Suppressor macrophage treated with lipopolysaccharide for 4 hours (primary cell): ENCODE measurements around the gene BCL2.
"Not testable (repeated sequence)": the region's sequence is repeated elsewhere in the genome, so short reads cannot be mapped to it uniquely, and the experiment has no call there.

Experiments
- DNase-seq: peaks from one replicate; pipeline ENCODE4 v3.0.0-alpha.2; 2020

Gene BCL2

GRCh38 chr18:63197246-63197869 is 122.2 kb downstream of the BCL2 start:
- DNase-seq: peak; percentile 54

GRCh38 chr18:63195326-63196159 is 124.0 kb downstream of the BCL2 start:
- no peak for DNase-seq

GRCh38 chr18:63192885-63193349 is 126.7 kb downstream of the BCL2 start:
- peak; percentile 77 for DNase-seq

DNA sequence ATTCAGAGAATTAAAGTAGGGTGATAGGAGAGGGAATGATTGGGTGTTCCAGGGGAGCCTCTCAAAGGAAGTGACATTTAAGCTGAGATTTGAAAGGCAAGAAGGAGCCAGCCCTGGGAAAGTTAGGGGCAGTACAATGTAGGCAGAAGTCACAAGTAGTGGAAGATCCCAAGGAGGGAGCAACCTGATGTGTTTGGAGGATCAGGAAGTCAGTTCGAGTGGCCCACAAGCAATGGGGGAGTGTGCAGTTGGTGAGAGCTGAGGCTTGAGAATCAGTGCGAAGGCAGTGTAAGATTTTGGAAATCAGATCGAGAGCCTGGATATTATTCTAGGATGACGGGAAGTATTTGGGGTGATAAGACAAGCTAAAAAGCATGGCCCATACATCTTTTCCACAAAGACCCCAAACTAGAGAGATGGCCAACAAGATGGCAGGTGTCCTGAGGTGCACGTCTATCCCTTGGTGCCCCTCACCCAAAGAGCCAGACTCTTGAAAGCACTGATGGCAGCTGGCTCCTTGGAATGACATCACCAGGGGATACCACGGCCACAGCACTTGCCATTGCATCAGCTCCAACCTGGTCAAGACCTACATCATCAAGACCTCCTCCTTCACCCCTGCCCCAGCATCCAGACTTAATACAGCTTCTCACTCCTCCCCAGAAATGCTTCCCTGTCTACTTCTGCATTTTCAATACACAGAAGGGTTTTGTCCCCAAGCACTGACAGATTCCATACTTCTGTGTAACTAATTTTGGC is 127.3 kb downstream of the BCL2 start:
- peak; percentile 65 for DNase-seq

GRCh38 chr18:63191413-63191812 is 128.2 kb downstream of the BCL2 start:
- no peak for DNase-seq

GRCh38 chr18:63190838-63191237 is 128.7 kb downstream of the BCL2 start:
- not testable (repeated sequence) for DNase-seq

DNA sequence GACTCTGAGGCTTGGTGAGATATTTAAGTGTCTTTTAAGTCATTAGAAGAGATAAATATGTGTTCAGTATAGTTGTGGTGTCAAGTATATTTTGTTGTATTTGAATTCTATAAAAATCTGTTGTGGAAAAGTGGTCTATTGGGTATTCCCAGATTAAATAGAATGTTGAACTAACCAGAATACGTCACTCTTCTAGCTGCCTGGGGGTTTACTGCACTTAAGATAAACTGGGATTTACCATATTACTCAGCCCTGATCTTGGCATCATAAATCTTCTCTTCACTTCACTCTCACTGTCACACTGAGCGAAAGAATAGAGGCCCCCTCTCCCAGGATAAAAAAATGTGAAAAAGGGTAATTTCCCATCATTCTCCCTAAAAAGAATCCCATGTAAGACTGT is 129.8 kb downstream of the BCL2 start:
- DNase-seq: peak; percentile 26

DNA sequence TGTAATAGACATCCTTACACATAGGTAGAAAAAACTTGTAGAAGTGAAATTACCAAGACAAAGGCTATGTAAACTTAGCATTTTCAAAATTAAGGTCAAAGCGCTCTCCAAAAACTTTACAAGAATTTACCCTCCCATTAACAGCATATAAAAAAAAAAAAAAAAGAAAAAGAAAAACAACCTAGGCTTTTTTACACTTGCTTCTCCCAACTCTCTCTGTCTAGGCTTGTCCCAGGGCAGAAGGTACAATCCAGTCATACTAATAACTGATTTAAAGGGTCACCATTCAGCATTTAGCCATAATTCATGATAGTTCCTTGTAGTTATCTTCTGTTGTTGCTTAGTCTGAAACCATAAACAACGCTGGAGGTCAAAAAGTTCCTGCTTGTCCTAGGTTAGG is 130.5 kb downstream of the BCL2 start:
- DNase-seq: no peak

- no peak for DNase-seq
Observed at GRCh38 chr18:63187791-63188460, 131.6 kb downstream of the BCL2 start.

DNA sequence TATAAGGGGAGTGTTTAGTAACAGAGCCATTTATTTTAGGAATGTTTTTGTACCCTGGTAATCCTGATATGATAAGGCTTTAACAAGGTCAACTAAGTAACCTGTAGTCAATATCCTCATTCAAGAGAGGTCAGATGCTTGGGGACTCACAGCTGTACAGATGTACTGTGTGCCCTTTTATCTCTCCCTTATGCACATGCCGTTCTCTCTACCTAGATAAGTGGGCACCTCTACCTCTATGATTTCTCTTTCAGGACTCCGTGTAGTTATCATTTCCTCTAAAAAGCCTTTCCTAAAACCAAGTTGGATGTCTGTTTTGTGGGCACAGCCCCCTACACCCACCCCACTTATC is 132.4 kb downstream of the BCL2 start:
- no peak for DNase-seq

GRCh38 chr18:63186520-63187222 is 132.9 kb downstream of the BCL2 start:
- peak; percentile 52 for DNase-seq

- DNase-seq: no peak
Observed at GRCh38 chr18:63185984-63186383, 133.6 kb downstream of the BCL2 start.

- DNase-seq: no peak
Observed at GRCh38 chr18:63183952-63184770, 135.4 kb downstream of the BCL2 start.

DNA sequence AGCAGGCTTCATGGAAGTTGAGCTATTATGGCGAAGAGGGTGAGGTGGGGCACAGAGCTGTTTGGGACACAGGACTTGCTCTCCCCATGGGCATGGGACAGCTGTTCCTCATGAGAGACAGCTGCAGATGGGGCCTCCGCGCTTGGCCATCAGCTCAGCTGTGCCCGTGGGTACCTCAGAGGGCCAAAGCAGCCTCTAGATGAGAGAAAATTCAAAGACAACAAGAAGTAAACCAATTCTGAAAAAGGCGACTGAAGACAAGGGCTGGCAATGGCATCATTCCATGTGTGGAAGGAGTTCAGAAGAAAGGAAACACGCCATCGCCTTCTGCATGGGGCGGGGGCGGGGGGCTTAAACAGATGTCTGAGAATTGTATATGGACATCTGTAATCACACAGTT is 136.2 kb downstream of the BCL2 start:
- no peak for DNase-seq

GRCh38 chr18:63182861-63183260 is 136.7 kb downstream of the BCL2 start:
- DNase-seq: no peak

- DNase-seq: no peak
Observed at GRCh38 chr18:63182310-63182772, 137.2 kb downstream of the BCL2 start.

DNA sequence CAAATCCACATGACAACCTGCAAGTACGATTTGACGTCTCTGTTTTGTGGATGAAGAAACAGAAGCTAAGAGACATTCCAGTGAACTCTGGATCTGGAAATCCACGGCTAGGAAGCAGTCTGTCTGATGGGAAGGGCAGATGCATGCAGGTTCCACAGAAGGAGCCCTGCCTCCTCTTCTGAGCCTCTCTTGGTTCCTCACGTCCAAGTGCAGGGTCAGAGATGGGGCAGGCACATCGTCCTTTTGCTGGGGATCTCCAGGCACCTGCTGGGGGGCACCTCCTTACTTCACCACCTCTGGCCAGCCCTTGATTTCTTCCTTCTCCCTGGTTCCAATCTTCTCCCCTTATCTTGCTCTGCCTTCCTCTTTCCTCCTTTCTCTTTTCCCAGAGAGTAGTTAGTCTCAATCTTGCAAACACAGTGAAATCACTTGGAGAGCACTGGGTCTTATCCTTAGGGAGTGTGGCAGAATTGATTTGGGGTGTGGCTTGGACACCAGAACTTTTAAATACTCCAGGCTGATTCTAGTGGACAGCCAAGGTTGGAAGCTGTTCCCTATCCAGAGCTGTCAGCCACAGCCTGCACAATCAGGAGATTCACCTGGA is 137.8 kb downstream of the BCL2 start:
- DNase-seq: no peak

- no peak for DNase-seq
Observed at GRCh38 chr18:63180971-63181376, 138.6 kb downstream of the BCL2 start.

DNA sequence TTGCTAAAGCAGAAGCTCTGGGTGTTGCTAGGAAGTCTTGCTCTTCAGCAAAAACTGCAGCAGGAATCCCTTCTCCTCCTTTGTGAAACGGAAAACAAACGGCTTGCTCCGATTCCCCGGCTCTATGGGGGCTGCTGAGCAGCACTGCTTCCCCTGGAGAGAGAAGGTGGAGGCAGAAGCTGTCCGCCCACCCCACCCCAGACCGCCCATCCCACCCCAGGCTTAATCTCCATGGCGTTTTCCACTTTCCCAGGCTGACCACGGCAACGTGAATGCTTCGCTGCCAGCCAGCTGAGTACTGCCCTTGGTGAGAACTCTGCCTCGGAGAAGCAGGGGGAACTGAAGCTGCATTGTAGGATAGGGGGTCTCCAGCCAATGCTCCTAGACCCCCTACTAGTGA is 139.2 kb downstream of the BCL2 start:
- no peak for DNase-seq

DNA sequence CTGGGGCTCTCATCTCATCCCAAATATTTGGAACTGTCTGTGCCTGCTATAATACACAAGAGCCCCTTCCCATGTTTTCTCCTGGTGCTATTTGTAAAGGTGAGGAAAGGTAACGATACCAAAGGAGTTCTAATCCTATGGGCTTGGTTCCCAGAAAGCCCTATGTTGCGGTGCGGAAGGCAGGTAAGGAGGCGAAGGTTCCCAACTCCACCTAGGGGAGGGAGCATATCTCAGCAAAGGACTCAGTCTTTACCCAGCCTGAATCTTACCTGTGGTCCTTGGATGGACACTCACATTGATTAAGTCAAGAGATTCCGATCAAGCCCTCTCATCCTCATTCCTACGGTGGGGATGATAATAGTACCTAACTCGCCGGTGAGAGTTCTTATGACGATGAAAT is 140.1 kb downstream of the BCL2 start:
- DNase-seq: no peak

DNA sequence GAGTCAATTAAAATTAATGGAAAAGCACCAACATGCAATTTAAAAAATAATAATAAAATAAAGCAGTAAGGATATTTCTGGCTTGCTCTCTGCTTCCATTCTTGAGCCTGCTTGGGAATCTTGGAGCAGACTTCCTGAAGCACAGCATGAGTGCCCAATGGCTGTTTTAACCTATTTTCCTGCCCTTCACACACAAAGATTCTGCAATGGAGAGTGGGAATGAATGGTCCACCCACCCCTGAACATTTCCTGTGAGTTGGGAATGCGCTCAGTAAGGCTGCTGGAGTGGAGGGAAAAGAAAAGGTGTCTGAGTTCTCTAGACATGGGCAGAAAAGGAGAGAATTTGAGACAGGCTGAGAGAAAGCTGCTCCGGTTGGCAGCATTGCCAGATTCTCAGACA is 140.6 kb downstream of the BCL2 start:
- DNase-seq: no peak
